Endothelial cell of umbilical vein (primary cell): Measurements from ENCODE around the gene L1CAM.

Experiments used
- CTCF ChIP-seq, 2 donors: IDR thresholded peaks; 1 replicate in 1 of 2; 2 replicates in 1 of 2; pipeline ENCODE4 v1.5.1; 2011; ENCODE audit warnings: low read length in 2 of 2, mild to moderate bottlenecking in 2 of 2, moderate library complexity in 2 of 2, control low read depth in 1 of 2, inconsistent platforms in 1 of 2, low read depth in 1 of 2; ENCODE audit not compliant: insufficient read depth in 1 of 2; ENCODE audit errors: extremely low read depth in 1 of 2
- EZH2 ChIP-seq: IDR thresholded peaks from 2 replicates; pipeline ENCODE4 v1.6.1; 2012; ENCODE audit warnings: borderline replicate concordance, low read depth, mild to moderate bottlenecking, moderate library complexity, low read length, inconsistent platforms; ENCODE audit not compliant: severe bottlenecking
- POLR2A ChIP-seq: IDR thresholded peaks from 2 replicates; pipeline ENCODE4 v1.6.1; 2012; ENCODE audit warnings: low read depth, mild to moderate bottlenecking, control low read depth, low read length

GRCh38 chrX:153868576-153869472 lies 17.1 kb downstream of the L1CAM start:
- TF ChIP-seq CTCF (IDR thresholded peaks at IDR 0.05; ENCODE audit: extremely low read depth in 1 of 2, insufficient read depth in 1 of 2, low read depth in 1 of 2, low read length in 2 of 2) = no peak
- no peak for TF ChIP-seq EZH2
- no peak for TF ChIP-seq POLR2A
